Activated T-helper 17 cell treated with anti-CD3 and anti-CD28 coated beads, Interleukin-2, amount 50 U/mL, for 72 hours (primary cell): Measurements from ENCODE around the gene ZBED1. TPM values are rescaled to one million over a fixed set of nuclear protein-coding genes. Genes with fewer than 3 reads are reported as not detected.
"Not testable (repeated sequence)": the region's sequence is repeated elsewhere in the genome, so short reads cannot be mapped to it uniquely, and the experiment has no call there.

ENCODE experiments used
- ATAC-seq: fragments of 150-1000 bp; cut with Tn5 transposase; replicated peaks from 2 replicates; pipeline ENCODE4 v1.10.0; 2021; ENCODE audit warnings: mild to moderate bottlenecking, moderate library complexity
- H3K27ac Mint-ChIP-seq: one replicate; pipeline ENCODE4 v1.8.0; 2022; ENCODE audit warnings: mixed read lengths
- H3K27me3 Mint-ChIP-seq: one replicate; pipeline ENCODE4 v1.8.0; 2022; ENCODE audit warnings: mixed read lengths
- H3K36me3 Mint-ChIP-seq: one replicate; pipeline ENCODE4 v1.8.0; 2022; ENCODE audit warnings: low read depth, mild to moderate bottlenecking, mixed read lengths
- H3K4me1 Mint-ChIP-seq: one replicate; pipeline ENCODE4 v1.8.0; 2022; ENCODE audit warnings: mixed read lengths
- H3K4me3 Mint-ChIP-seq: one replicate; pipeline ENCODE4 v1.8.0; 2022; ENCODE audit warnings: mild to moderate bottlenecking, mixed read lengths
- H3K9me3 Mint-ChIP-seq: one replicate; pipeline ENCODE4 v1.8.0; 2022; ENCODE audit warnings: mixed read lengths
- total RNA-seq, 2 donors: library from RNA; stranded (reverse); gene quantifications; one replicate each; pipeline ENCODE4 v1.2.3, GENCODE V29; 2022

The ZBED1 gene
- total RNA-seq, 2 donors from 2014 or later = 27.4 to 37.6 TPM

DNA sequence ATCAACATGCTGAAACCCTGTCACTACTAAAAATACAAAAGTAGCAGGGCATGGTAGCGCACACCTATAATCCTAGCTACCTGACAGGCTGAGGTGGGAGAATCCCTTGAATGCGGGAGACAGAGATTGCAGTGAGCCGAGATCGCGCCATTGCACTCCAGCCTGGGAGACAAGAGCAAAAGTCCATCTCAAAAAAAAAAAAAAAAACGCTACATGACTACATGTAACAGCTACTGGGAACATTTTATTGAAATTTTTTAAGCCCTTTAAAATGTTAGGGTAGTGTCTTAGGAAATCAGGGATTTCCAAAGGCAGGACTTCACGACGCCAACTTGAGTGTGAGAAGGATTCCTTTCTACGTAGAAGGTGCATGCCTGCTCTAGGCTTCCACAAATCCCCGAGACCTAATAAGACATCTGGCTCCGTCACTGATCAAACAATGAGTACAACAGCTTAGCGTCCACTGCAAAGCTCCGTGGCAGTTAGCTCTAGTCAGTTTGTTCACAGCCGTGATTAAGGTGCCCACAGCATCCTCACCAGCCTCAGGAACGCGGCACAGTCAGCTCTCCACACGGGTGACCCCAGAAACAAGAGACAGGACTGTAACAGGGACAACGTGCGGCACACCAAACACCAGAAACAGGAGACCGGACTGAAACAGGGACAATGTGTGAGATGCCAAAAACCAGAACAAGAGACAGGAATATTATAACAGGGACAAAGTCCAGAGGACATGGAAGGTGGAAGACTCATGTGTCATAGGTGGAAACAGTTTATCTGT, 33.7 kb downstream of the ZBED1 start:
- no peaks in the 10 kb centered on the region for H3K4me1 Mint-ChIP-seq
- H3K27ac Mint-ChIP-seq = no peak overlapping the region
- no peaks in the 10 kb centered on the region for H3K9me3 Mint-ChIP-seq
- no peak for ATAC-seq
- H3K27me3 Mint-ChIP-seq = no peaks in the 10 kb centered on the region
- H3K4me3 Mint-ChIP-seq = no peak overlapping the region
- no peaks in the 10 kb centered on the region for H3K36me3 Mint-ChIP-seq

GRCh38 chrX:2464677-2465166, 36.1 kb downstream of the ZBED1 start:
- ATAC-seq = no peak
- Mint-ChIP-seq H3K36me3 (no peaks in the 10 kb centered on the region), H3K27me3 (no peaks in the 10 kb centered on the region), H3K4me1 (no peaks in the 10 kb centered on the region), H3K4me3 (no peak overlapping the region), H3K9me3 (no peaks in the 10 kb centered on the region), H3K27ac (no peak overlapping the region)

DNA sequence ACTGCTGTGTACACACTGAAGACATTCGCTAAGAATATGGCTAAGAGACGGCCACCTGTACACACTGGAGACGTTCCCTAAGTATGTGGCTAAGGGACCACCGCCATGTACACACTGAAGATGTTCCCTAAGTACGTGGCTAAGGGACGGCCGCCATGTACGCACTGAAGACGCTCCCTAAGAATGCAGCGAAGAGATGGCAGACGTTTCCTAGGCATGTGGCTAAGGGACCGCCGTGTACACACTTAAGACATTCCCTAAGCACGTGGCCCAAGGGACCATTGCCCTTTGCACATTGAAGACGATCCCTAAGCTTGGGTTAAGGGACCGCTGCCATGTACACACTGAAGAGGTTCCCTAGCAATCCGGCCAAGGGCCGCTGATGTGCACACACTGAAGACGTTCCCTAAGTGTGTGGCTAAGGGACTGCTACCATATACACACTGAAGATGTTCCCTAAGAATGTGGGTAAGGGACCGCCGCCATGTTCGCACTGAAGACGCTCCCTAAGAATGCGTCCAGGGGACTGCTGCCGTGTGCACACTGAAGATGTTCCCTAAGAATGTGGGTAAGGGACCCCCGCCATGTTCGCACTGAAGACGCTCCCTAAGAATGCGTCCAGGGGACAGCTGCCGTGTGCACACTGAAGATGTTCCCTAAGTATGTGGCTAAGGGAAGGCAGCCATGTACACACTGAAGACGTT, 36.7 kb downstream of the ZBED1 start:
- no peaks in the 10 kb centered on the region for H3K4me1 Mint-ChIP-seq
- no peaks in the 10 kb centered on the region for H3K27me3 Mint-ChIP-seq
- no peak overlapping the region for H3K4me3 Mint-ChIP-seq
- H3K27ac Mint-ChIP-seq = no peak overlapping the region
- no peaks in the 10 kb centered on the region for H3K36me3 Mint-ChIP-seq
- no peaks in the 10 kb centered on the region for H3K9me3 Mint-ChIP-seq
- ATAC-seq = no peak

GRCh38 chrX:2463481-2463880, 37.3 kb downstream of the ZBED1 start:
- H3K9me3 Mint-ChIP-seq, ATAC-seq, H3K36me3 Mint-ChIP-seq, H3K27ac Mint-ChIP-seq, H3K27me3 Mint-ChIP-seq, H3K4me1 Mint-ChIP-seq, H3K4me3 Mint-ChIP-seq: not testable (repeated sequence)

- Mint-ChIP-seq H3K4me1 (no peaks in the 10 kb centered on the region), H3K36me3 (no peaks in the 10 kb centered on the region), H3K4me3 (no peak overlapping the region), H3K9me3 (peaks cover 4% of the 10 kb centered on the region), H3K27ac (no peak overlapping the region), H3K27me3 (no peaks in the 10 kb centered on the region)
- no peak for ATAC-seq
Observed at GRCh38 chrX:2462780-2463179, 38.0 kb downstream of the ZBED1 start.

- Mint-ChIP-seq H3K4me1 (no peaks in the 10 kb centered on the region), H3K36me3 (no peaks in the 10 kb centered on the region), H3K4me3 (no peak overlapping the region), H3K27me3 (no peaks in the 10 kb centered on the region), H3K27ac (no peak overlapping the region), H3K9me3 (peaks cover 4% of the 10 kb centered on the region)
- no peak for ATAC-seq
Observed at GRCh38 chrX:2462074-2462473, 38.7 kb downstream of the ZBED1 start.

DNA sequence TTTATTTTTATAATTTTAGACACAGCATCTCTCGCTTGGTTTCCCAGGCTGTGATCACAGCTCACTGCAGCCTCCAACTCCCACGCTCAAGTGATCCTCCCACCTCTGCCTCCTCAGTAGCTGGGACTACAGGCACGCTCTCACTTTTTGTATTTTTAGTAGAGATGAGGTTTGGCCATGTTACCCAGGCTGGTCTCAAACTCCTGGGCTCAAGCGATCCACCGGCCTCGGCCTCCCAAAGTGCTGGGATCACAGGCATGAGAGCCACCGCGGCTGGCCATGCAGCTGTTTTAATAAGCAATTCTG, 39.1 kb downstream of the ZBED1 start:
- peaks cover 4% of the 10 kb centered on the region for H3K9me3 Mint-ChIP-seq
- no peaks in the 10 kb centered on the region for H3K4me1 Mint-ChIP-seq
- no peak for ATAC-seq
- no peak overlapping the region for H3K4me3 Mint-ChIP-seq
- no peaks in the 10 kb centered on the region for H3K27me3 Mint-ChIP-seq
- H3K36me3 Mint-ChIP-seq = no peaks in the 10 kb centered on the region
- no peak overlapping the region for H3K27ac Mint-ChIP-seq

GRCh38 chrX:2460821-2461710, 39.7 kb downstream of the ZBED1 start:
- H3K4me3 Mint-ChIP-seq, H3K27me3 Mint-ChIP-seq, H3K9me3 Mint-ChIP-seq, H3K4me1 Mint-ChIP-seq, H3K36me3 Mint-ChIP-seq, ATAC-seq, H3K27ac Mint-ChIP-seq: not testable (repeated sequence)

DNA sequence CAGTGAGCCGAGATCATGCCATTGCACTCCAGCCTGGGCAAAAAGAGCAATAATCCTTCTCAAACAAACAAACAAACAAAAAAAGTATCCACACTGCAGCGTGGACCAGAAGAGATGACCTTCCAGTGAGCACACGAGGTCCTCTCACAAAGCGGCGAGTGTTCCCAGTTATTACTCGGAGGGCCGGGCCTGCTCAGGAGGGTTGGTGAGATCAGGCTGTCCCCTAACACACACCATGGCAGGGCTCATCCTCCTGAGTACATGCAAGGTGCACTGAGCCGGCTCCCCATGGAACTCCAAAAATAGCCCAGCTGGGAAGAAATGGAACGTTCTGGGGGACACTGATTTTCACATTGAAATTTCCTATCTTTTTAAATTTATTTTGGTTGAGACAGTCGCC, 40.7 kb downstream of the ZBED1 start:
- H3K9me3 Mint-ChIP-seq, H3K36me3 Mint-ChIP-seq, H3K4me3 Mint-ChIP-seq, H3K27me3 Mint-ChIP-seq, H3K4me1 Mint-ChIP-seq, ATAC-seq, H3K27ac Mint-ChIP-seq: not testable (repeated sequence)

DNA sequence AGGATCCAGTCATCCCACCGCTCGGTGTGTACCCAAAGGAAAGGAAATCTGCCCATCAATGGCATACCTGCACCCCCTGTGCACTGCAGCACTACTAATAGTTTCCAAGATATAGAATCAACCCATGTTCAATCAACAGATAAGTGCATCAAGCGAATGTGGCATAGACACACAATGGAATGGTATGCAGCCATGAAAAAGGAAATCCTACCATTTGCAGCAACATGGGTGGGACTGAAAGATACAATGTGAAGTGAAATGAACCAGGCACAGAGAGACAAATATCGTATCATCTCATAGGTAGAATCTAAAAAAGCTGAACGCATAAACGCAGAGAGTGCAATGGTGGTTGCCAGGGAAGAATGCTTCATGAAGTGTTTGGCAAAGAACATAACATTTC, 42.5 kb downstream of the ZBED1 start:
- Mint-ChIP-seq H3K27me3 (no peaks in the 10 kb centered on the region), H3K9me3 (peaks cover 4% of the 10 kb centered on the region)
- no peak for ATAC-seq

GRCh38 chrX:2457289-2458133, 43.3 kb downstream of the ZBED1 start:
- Mint-ChIP-seq H3K4me3 (no peak overlapping the region), H3K4me1 (peaks cover 4% of the 10 kb centered on the region), H3K27me3 (no peaks in the 10 kb centered on the region)

More for the DNA sequence above, 42.5 kb downstream of the ZBED1 start:
- no peaks in the 10 kb centered on the region for H3K36me3 Mint-ChIP-seq
- H3K4me3 Mint-ChIP-seq = no peak overlapping the region
- no peak overlapping the region for H3K27ac Mint-ChIP-seq
- H3K4me1 Mint-ChIP-seq = peaks cover 4% of the 10 kb centered on the region

DNA sequence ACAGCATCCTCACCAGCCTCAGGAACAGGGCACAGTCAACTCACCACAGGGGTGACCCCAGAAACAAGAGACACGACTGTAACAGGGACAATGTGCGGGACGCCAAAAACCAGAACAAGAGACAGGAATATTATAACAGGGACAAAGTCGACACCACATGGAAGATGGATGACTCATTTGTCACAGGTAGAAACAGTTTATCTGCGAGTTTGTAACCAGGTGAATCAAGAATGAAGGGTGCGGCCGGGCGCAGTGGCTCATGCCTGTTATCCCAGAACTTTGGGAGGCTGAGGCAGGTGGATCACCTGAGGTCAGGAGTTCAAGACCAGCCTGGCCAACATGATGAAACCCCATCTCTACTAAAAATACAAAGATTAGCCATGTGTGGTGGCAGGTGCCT, 44.7 kb downstream of the ZBED1 start:
- H3K9me3 Mint-ChIP-seq, H3K36me3 Mint-ChIP-seq, H3K27ac Mint-ChIP-seq, H3K4me3 Mint-ChIP-seq, H3K27me3 Mint-ChIP-seq, H3K4me1 Mint-ChIP-seq, ATAC-seq: not testable (repeated sequence)

More at GRCh38 chrX:2457289-2458133, 43.3 kb downstream of the ZBED1 start:
- Mint-ChIP-seq H3K27ac (no peak overlapping the region), H3K36me3 (no peaks in the 10 kb centered on the region), H3K9me3 (peaks cover 4% of the 10 kb centered on the region)
- ATAC-seq = no peak

DNA sequence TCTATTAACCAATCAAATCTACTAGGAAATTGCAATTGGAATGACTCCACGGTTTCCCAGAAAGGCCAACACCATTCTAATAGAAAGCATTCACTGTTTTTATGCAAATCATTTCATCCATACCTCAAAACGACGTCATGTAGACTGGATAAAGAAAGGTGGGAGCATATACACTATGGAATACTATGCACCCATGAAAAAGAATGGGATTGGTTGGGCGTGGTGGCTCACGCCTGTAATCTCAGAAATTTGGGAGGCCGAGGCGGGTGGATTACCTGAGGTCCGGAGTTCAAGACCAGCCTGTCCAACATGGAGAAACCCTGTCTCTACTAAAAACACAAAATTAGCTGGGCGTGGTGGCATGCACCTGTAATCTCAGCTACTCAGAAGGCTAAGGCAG, 46.2 kb downstream of the ZBED1 start:
- not testable (repeated sequence) for H3K9me3 Mint-ChIP-seq, H3K27me3 Mint-ChIP-seq, H3K4me3 Mint-ChIP-seq, H3K27ac Mint-ChIP-seq, H3K4me1 Mint-ChIP-seq, H3K36me3 Mint-ChIP-seq, ATAC-seq

GRCh38 chrX:2452799-2453198, 48.0 kb downstream of the ZBED1 start:
- Mint-ChIP-seq H3K9me3 (no peaks in the 10 kb centered on the region), H3K4me1 (peaks cover 8% of the 10 kb centered on the region), H3K27me3 (no peaks in the 10 kb centered on the region), H3K27ac (no peak overlapping the region), H3K36me3 (no peaks in the 10 kb centered on the region), H3K4me3 (no peak overlapping the region)
- ATAC-seq = no peak
